Stimulated activated CD4-positive, alpha-beta T cell treated with anti-CD3 and anti-CD28 coated beads, Interleukin-4, amount 100 ng/mL, for 4 hours (primary cell): Measurements from ENCODE around the gene WARS2.
"Not testable (repeated sequence)": the region's sequence is repeated elsewhere in the genome, so short reads cannot be mapped to it uniquely, and the experiment has no call there.

Experiments used
- DNase-seq, 2 experiments: peaks; one replicate each; pipeline ENCODE4 v3.0.0-alpha.2; 2020

The WARS2 gene

GRCh38 chr1:119136401-119136800 is 4.1 kb downstream of the WARS2 start:
- no peak for DNase-seq

- no peak for DNase-seq
Measured at GRCh38 chr1:119133987-119134386, 6.5 kb downstream of the WARS2 start.

DNA sequence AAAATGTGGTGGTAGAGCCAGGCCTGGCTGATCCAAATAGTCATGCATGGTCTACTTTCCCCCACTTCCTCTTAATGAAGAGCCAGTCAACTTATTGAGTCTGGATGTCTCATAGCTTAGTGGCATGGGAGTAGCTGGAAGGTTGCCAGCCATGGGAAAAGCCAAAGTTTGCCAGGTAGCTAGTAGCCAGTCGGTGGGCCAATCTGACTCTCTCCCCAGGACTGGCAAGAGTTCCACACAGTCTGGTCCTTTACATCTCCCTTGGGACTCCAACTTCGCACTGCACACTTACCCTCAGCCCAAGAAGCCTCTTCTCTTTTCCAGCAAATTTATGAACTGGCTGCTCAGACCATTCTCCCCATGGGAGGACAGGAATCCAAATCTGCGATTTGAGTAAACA is 8.3 kb downstream of the WARS2 start:
- DNase-seq = no peak

- no peak for DNase-seq
Measured at GRCh38 chr1:119125874-119126273, 14.6 kb downstream of the WARS2 start.

DNA sequence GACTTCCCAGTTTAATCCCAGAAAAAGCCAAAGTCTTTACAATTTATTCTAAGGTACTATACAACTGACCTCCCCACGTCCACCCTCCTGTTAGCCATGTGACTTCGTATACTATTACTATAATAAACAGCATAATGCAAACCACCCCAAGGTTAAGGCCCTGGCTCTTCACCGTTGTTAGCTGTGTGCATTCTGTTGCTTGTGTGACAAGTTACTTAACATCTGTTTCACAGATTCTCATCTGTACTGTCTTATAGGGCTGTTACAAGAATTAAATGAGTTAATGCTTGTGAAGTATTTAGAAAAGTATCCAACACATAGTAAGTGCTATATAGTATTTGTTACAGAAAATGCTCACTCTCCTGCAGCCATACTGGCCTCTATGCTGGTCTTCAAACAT is 15.7 kb downstream of the WARS2 start:
- DNase-seq = no peak

DNA sequence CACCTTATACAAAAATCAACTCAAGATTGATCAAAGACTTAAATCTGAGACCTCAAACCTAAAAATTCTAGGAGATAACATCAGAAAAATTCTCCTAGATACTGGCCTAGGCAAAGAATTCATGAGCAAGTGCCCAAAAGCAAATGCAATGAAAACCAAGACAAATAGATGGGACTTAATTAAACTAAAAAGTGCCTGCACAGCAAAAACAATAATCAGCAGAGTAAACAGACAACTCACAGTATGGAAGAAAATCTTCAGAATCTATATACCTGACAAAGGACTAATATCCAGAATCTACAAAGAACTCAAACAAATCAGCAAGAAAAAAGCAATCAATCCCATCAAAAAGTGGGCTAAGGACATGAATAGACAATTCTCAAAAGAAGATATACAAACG is 18.6 kb downstream of the WARS2 start:
- DNase-seq = not testable (repeated sequence)

GRCh38 chr1:119116725-119117124 is 23.7 kb downstream of the WARS2 start:
- DNase-seq = no peak

GRCh38 chr1:119115736-119116135 is 24.7 kb downstream of the WARS2 start:
- DNase-seq = no peak

- no peak for DNase-seq
Measured at GRCh38 chr1:119115311-119115710, 25.1 kb downstream of the WARS2 start.

DNA sequence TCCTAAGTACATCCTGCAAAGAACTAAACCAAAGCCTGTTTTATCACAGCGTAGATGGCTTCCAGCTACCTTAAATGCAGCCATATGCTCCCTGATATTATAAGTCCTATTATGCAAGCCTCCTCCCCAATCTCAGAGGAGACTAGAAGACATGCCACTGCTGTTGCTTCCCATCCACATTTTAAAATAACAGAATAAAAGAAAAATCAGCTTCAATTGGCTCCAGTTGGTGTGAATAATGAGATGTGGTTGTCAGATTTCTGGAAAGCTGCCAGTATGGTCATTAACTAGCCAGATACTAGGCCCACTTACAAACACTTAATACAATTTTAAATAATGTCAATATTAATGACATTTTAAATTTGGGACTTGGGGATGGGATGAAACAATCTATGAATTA is 25.7 kb downstream of the WARS2 start:
- no peak for DNase-seq

- DNase-seq = no peak
Measured at GRCh38 chr1:119112791-119113190, 27.7 kb downstream of the WARS2 start.

DNA sequence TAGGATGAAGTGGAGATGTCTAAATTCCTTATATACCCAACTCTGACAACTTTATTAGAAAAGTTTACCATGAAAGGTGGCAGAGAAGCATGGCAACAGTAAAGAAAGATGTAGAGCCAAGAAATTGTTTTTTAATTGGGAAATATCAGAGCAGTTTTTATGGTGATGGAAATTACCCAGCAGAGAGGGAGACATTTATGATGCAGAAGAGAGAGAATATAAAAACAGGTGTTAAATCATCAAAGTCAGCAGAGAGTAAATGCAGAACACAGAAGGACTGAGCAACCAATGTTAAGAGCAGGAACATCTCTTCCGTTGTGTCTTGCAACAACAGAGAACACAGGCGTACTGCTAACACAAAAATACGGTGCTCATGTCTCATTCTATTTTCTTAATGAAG is 28.2 kb downstream of the WARS2 start:
- DNase-seq = no peak

GRCh38 chr1:119108988-119109387 is 31.5 kb downstream of the WARS2 start:
- DNase-seq = no peak

DNA sequence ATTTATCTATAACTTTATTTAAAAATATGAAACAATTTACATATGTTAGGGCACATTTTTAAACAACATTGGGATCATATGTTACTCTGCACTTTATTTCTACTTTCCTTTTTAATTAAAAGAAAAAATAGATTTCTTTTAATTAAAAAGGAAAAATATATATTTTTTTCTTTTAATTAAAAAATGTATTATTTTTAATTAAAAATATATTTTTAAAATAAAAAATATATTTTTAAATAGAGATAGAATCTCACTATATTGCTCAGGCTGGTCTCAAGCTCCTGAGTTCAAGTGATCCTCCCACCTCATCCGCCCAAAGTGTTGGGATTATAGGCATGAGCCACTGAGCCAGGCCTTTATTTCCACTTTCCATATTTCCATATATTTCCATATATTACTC is 36.7 kb downstream of the WARS2 start:
- DNase-seq = no peak

- DNase-seq = no peak
Measured at GRCh38 chr1:119102051-119102450, 38.4 kb downstream of the WARS2 start.

GRCh38 chr1:119101563-119101962 is 38.9 kb downstream of the WARS2 start:
- DNase-seq = no peak

GRCh38 chr1:119099775-119100174 is 40.7 kb downstream of the WARS2 start:
- no peak for DNase-seq

GRCh38 chr1:119097380-119097779 is 43.1 kb downstream of the WARS2 start:
- no peak for DNase-seq

DNA sequence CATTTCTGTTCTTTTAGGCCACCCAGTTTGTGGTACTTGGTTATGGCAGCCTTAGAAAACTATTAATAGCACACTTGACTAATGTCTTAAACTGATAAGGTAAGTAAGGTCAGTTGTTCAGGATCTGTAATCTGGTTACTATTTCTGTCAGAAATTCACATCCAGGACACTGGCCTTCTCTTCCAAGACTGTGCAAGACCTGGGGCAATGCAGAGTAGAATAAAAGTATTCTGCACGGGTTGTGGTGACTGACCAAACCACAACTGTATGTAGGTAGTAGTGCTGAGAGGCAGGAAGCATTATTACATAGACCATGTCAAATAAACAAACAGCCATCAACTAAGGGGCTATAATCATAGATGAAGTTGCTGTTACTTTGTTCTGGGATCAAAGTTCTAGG is 46.7 kb downstream of the WARS2 start:
- DNase-seq = no peak

- no peak for DNase-seq
Measured at GRCh38 chr1:119091618-119092017, 48.8 kb downstream of the WARS2 start.

- DNase-seq = no peak
Measured at GRCh38 chr1:119090250-119090649, 50.2 kb downstream of the WARS2 start.

DNA sequence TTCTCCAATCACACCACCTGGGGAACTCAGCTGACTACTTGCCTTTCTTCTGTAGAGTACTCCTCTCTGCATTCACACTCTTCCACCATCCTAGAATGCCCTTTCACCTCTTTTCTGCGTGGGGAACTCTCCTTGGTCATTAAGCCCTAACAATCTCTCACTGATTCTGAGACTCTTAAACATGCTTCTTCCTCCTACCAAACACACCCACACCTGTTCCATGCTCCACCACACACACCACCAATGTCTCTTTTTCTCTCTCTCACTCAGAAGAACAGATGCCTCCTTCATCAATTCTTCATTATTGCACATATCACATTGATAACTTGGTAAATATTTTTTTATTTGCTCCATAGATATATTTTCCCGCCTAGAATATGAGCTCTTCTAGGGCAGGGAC is 53.6 kb downstream of the WARS2 start:
- no peak for DNase-seq

DNA sequence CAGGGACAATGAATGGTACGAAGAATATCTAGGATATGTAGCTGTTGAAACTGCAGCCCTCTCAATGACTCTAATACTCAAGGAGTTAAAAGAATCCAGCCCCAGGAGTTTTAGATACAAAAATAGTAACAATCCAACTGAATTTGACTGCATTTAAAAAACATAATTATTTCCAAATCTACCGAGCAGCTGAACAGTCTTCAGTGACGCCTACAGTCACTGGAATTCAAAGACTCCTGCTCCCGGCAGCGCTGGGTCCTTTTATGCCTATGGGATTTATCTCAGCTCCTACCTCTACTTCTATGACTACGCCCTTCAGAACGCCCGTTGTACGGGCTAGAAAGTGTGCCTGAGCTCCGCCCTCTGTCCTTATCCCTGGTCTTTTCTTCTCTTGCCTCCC is 55.7 kb downstream of the WARS2 start:
- no peak for DNase-seq

DNA sequence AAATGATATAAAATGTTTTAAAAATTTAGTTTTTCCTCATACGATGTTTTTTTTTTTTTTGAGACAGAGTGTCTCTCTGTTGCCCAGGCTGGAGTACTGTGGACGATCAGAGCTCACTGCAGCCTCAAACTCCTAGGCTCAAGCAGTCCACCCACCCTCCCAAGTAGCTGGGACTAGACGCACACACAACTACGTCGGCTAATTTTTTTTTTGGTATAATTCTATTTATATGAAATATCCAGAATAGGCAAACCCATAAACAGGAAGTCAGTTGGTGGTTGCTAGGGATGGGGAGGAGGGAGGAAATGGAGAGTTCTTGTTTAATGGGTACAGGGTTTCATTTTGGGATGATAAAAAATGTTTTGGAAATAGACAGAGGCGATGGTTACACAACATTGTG is 56.5 kb downstream of the WARS2 start:
- no peak for DNase-seq

- no peak for DNase-seq
Measured at GRCh38 chr1:119083479-119083878, 57.0 kb downstream of the WARS2 start.

GRCh38 chr1:119081700-119082099 is 58.8 kb downstream of the WARS2 start:
- DNase-seq = no peak
